ENCODE data around the gene PHLDB2. TPM values are rescaled to one million over a fixed set of nuclear protein-coding genes. Genes with fewer than 3 reads are reported as not detected.

PHLDB2 gene
- polyA plus RNA-seq, 2 of the 4 experiments (the other 2 are of a cell fraction): 39.5 to 50.6 TPM

GRCh38 chr3:111859974-111860859 is 1.2 kb downstream of the PHLDB2 start:
- ATAC-seq (peak; percentile 83 to 86), FAIRE-seq (no peak), DNase-seq (ENCODE audit: low read depth in 1 of 2, low spot score in 1 of 2) (peak; percentile 88 to 90)
- Histone ChIP-seq H3K9me3 (no peaks in the 10 kb centered on the region), H3K4me1 (peaks cover 46% of the 10 kb centered on the region), H3K4me2 (peak overlapping the region; percentile 76), H3K27ac (peak overlapping the region; percentile 91 to 99), H3K4me3 (peak overlapping the region; percentile 81)
- TF ChIP-seq CTCF (IDR thresholded peaks at IDR 0.05) (peak; percentile 61), CHD2 (IDR thresholded peaks at IDR 0.05; ENCODE audit: low read length, partially characterized antibody) (peak; percentile 28), POLR2AphosphoS2 (conservative IDR thresholded peaks at IDR 0.05; ENCODE audit: low read length) (no peak), FOSL2 (IDR thresholded peaks at IDR 0.05) (no peak), FOSL2 (CRISPR knock-in tag; IDR thresholded peaks at IDR 0.05) (peak; percentile 31; the same call in 1 of the 2 replicates), HMGXB4 (CRISPR knock-in tag; IDR thresholded peaks at IDR 0.05; ENCODE audit: borderline replicate concordance) (peak; percentile 60; the same call in 1 of the 2 replicates), SMC3 (IDR thresholded peaks at IDR 0.05) (peak; percentile 93), FOXS1 (CRISPR knock-in tag; IDR thresholded peaks at IDR 0.05) (no peak), HES2 (IDR thresholded peaks at IDR 0.05) (no peak), RAD21 (conservative IDR thresholded peaks at IDR 0.05 in 1 of 2, IDR thresholded peaks at IDR 0.05 in 1 of 2) (peak; percentile 81 to 93), TP53 (CRISPR knock-in tag; IDR thresholded peaks at IDR 0.05) (0 out of 2 replicates have a peak, but pooled peaks have one; percentile 25), MYC (IDR thresholded peaks at IDR 0.05; ENCODE audit: borderline replicate concordance, low read length) (no peak)
- ChIA-PET CTCF (interaction anchor here (0.6 to 12.6 kb wide), 64 partner anchors 10 to 657 kb away, joined by 3 to 289 read pairs (median 4); no protein-coding TSS in a partner anchor), POLR2A (interaction anchor here (0.6 to 3.4 kb wide), 20 partner anchors 9 to 169 kb away, joined by 3 to 53 read pairs (median 4); partner anchors contain the start of gene ABHD10)
- WGBS (ENCODE audit: missing lambda C conversion rate): 1% methylated on average over 34 of the region's 35 CpGs

GRCh38 chr3:111861391-111861790 is 2.3 kb downstream of the PHLDB2 start:
- H3K27ac ChIP-seq: peak overlapping the region; percentile 91 to 99; a peak in 5 of 6 replicates
- FAIRE-seq (no peak), ATAC-seq (no peak), DNase-seq (ENCODE audit: low read depth in 1 of 2, low spot score in 1 of 2) (no peak)
- peaks cover 58% of the 10 kb centered on the region for H3K4me1 ChIP-seq
- peak overlapping the region; percentile 76 for H3K4me2 ChIP-seq
- ChIA-PET POLR2A (interaction anchor here (1.0 to 1.2 kb wide), 3 partner anchors 58 to 145 kb away, joined by 4 to 7 read pairs (median 6); no protein-coding TSS in a partner anchor), CTCF (interaction anchor here (0.7 to 12.6 kb wide), 14 partner anchors 12 to 283 kb away, joined by 3 to 289 read pairs (median 7); no protein-coding TSS in a partner anchor)
- peak overlapping the region; percentile 81 for H3K4me3 ChIP-seq
- no peaks in the 10 kb centered on the region for H3K9me3 ChIP-seq
- 72% methylated on average over 7 of the region's 7 CpGs for WGBS (ENCODE audit: missing lambda C conversion rate)
- no peak for TF ChIP-seq JUNB (IDR thresholded peaks at IDR 0.05)
- TF ChIP-seq BHLHE40 (IDR thresholded peaks at IDR 0.05; ENCODE audit: low read depth, low read length): no peak
- TF ChIP-seq GATA3 (IDR thresholded peaks at IDR 0.05; ENCODE audit: borderline replicate concordance): no peak
- TF ChIP-seq PBX3 (IDR thresholded peaks at IDR 0.05): no peak
- no peak for TF ChIP-seq ELK1 (IDR thresholded peaks at IDR 0.05; ENCODE audit: low read depth, low read length)
- no peak for TF ChIP-seq PHF8 (IDR thresholded peaks at IDR 0.05; ENCODE audit: borderline replicate concordance, low read depth)
- TF ChIP-seq EP300 (IDR thresholded peaks at IDR 0.05): no peak
- TF ChIP-seq NPAS2 (CRISPR knock-in tag; IDR thresholded peaks at IDR 0.05; ENCODE audit: borderline replicate concordance): no peak
- no peak for TF ChIP-seq E2F6 (IDR thresholded peaks at IDR 0.05; ENCODE audit: borderline replicate concordance, low read depth)
- TF ChIP-seq JUN (IDR thresholded peaks at IDR 0.05): no peak
- TF ChIP-seq MAFK (IDR thresholded peaks at IDR 0.05; ENCODE audit: partially characterized antibody): no peak
- no peak for TF ChIP-seq FOSB (CRISPR knock-in tag; IDR thresholded peaks at IDR 0.05)
- TF ChIP-seq RNF2 (IDR thresholded peaks at IDR 0.05; ENCODE audit: borderline replicate concordance, low read depth): no peak
- TF ChIP-seq NFE2L2 (conservative IDR thresholded peaks at IDR 0.05; ENCODE audit: low read length): no peak
- no peak for TF ChIP-seq ZC3H11A (IDR thresholded peaks at IDR 0.05)
- no peak for TF ChIP-seq RCOR1 (IDR thresholded peaks at IDR 0.05; ENCODE audit: low read depth, low read length)
- no peak for TF ChIP-seq HES2 (IDR thresholded peaks at IDR 0.05)
- TF ChIP-seq CBX2 (IDR thresholded peaks at IDR 0.05; ENCODE audit: borderline replicate concordance, low read depth): no peak
